H1 (cell line): Measurements from ENCODE around the gene IL26. TPM values are rescaled to one million over a fixed set of nuclear protein-coding genes. Genes with fewer than 3 reads are reported as not detected.
A peak's percentile ranks its signal among the peaks of the same experiment; 100 is the strongest.

Source experiments
- CTCF ChIA-PET: fragments of 300-600 bp; sonication (Branson Sonifier 250); formaldehyde crosslinking; loops from one replicate; lab custom pipeline; 2021; ENCODE audit not compliant: partially characterized antibody; lab: Charles Lee
- POLR2A ChIA-PET: fragments of 300-600 bp; sonication (Branson Sonifier 250); formaldehyde crosslinking; loops from one replicate; lab custom pipeline; 2021; ENCODE audit warnings: inconsistent platforms; ENCODE audit not compliant: partially characterized antibody; lab: Charles Lee
- DNase-seq, 2 experiments: peaks; one replicate each; pipeline versions ENCODE4 v3.0.0 to v3.0.0-alpha.2; 2010 to 2022; ENCODE audit warnings: low spot score in 2 of 2, low read depth in 1 of 2, mixed read lengths in 1 of 2
- FAIRE-seq: peaks from 2 replicates; lab custom pipeline; 2011; peaks lifted over from hg19 to GRCh38; lab: Jason Lieb, UNC
- H2AFZ ChIP-seq: 2 replicates; pipeline ENCODE4 v1.8.1; 2012; ENCODE audit warnings: low read length, inconsistent platforms
- H2AK5ac ChIP-seq: 2 replicates; pipeline ENCODE4 v1.6.1; 2013; ENCODE audit warnings: low read depth, low read length
- H2BK120ac ChIP-seq: replicated peaks from 2 replicates; pipeline ENCODE3; 2013; ENCODE audit warnings: low read depth, low read length, inconsistent platforms
- H2BK12ac ChIP-seq: 2 replicates; pipeline ENCODE4 v1.6.1; 2013; ENCODE audit warnings: low read depth, low read length
- H2BK15ac ChIP-seq: 2 replicates; pipeline ENCODE4 v1.6.1; 2013; ENCODE audit warnings: low read length
- H2BK20ac ChIP-seq: 2 replicates; pipeline ENCODE4 v1.6.1; 2013; ENCODE audit warnings: low read length
- H2BK5ac ChIP-seq: 2 replicates; pipeline ENCODE4 v1.6.1; 2013; ENCODE audit warnings: low read depth, low read length
- H3K14ac ChIP-seq: 2 replicates; pipeline ENCODE4 v1.6.1; 2013; ENCODE audit warnings: inconsistent platforms; ENCODE audit not compliant: insufficient read length
- H3K18ac ChIP-seq: 2 replicates; pipeline ENCODE4 v1.6.1; 2013; ENCODE audit warnings: low read length; ENCODE audit errors: extremely low read depth
- H3K23ac ChIP-seq: 2 replicates; pipeline ENCODE4 v1.6.1; 2013; ENCODE audit warnings: inconsistent platforms; ENCODE audit not compliant: insufficient read length
- H3K23me2 ChIP-seq: 2 replicates; pipeline ENCODE4 v1.6.1; 2013; ENCODE audit warnings: low read depth, low read length
- H3K27ac ChIP-seq: 2 replicates; pipeline ENCODE4 v1.6.1; 2011; ENCODE audit warnings: low read depth, low read length, inconsistent platforms
- H3K27me3 ChIP-seq, 4 experiments: replicated peaks in 1 of 4; 1 replicate in 1 of 4; 2 replicates in 3 of 4; pipeline versions ENCODE4 v1.6.1 to v1.8.1; 2011 to 2013; ENCODE audit warnings: low read length in 3 of 4, mild to moderate bottlenecking in 3 of 4, inconsistent platforms in 2 of 4, mixed read lengths in 2 of 4, moderate library complexity in 1 of 4; ENCODE audit not compliant: control insufficient read depth in 3 of 4, insufficient read depth in 3 of 4; ENCODE audit errors: extremely low read depth in 1 of 4
- H3K36me3 ChIP-seq, 4 experiments: 2 replicates each; pipeline versions ENCODE4 v1.6.1 to v1.8.1; 2011 to 2013; ENCODE audit warnings: mild to moderate bottlenecking in 4 of 4, low read length in 3 of 4, moderate library complexity in 2 of 4, control low read depth in 1 of 4, inconsistent platforms in 1 of 4; ENCODE audit not compliant: insufficient read depth in 4 of 4, control insufficient read depth in 2 of 4
- H3K4ac ChIP-seq: replicated peaks from 2 replicates; pipeline ENCODE3; 2013; ENCODE audit warnings: low read length, low read depth, mixed read lengths, inconsistent platforms; ENCODE audit not compliant: insufficient read length
- H3K4me1 ChIP-seq, 4 experiments: replicated peaks in 1 of 4; 1 replicate in 1 of 4; 2 replicates in 3 of 4; pipeline versions ENCODE4 v1.6.1 to v1.8.1; 2011 to 2013; ENCODE audit warnings: low read length in 3 of 4, inconsistent platforms in 2 of 4, mixed read lengths in 1 of 4; ENCODE audit not compliant: insufficient read depth in 4 of 4, control insufficient read depth in 3 of 4
- H3K4me2 ChIP-seq, 2 experiments: 2 replicates each; pipeline versions ENCODE4 v1.6.1 to v1.8.1; 2011 to 2013; ENCODE audit warnings: low read depth in 2 of 2, low read length in 2 of 2, control low read depth in 1 of 2, inconsistent platforms in 1 of 2, mild to moderate bottlenecking in 1 of 2; ENCODE audit not compliant: insufficient read depth in 1 of 2
- H3K4me3 ChIP-seq, 4 experiments: fragments of 200-600, 300-600 bp in 1 of 4; sonication (generic), shearing (Covaris generic), sonication (Bioruptor Twin) in 1 of 4; 2 replicates each; pipeline versions ENCODE4 v1.5.1 to v1.8.1; 2011 to 2016; ENCODE audit warnings: low read length in 4 of 4, low read depth in 3 of 4, control low read depth in 2 of 4, inconsistent platforms in 2 of 4, mild to moderate bottlenecking in 2 of 4, mixed read lengths in 1 of 4, moderate library complexity in 1 of 4; ENCODE audit not compliant: insufficient read depth in 2 of 4; ENCODE audit errors: extremely low read depth in 1 of 4
- H3K56ac ChIP-seq: replicated peaks from 2 replicates; pipeline ENCODE3; 2013; ENCODE audit warnings: low read depth, mild to moderate bottlenecking, mixed read lengths, low read length, inconsistent platforms; ENCODE audit not compliant: insufficient read length
- H3K79me1 ChIP-seq: 2 replicates; pipeline ENCODE4 v1.6.1; 2013; ENCODE audit warnings: low read depth, low read length, control low read depth
- H3K79me2 ChIP-seq, 2 experiments: 2 replicates each; pipeline versions ENCODE4 v1.6.1 to v1.8.1; 2012 to 2013; ENCODE audit warnings: low read length in 2 of 2, mild to moderate bottlenecking in 2 of 2, inconsistent platforms in 1 of 2; ENCODE audit not compliant: insufficient read depth in 2 of 2, control insufficient read depth in 1 of 2
- H3K9ac ChIP-seq, 4 experiments: replicated peaks in 1 of 4; 1 replicate in 1 of 4; 2 replicates in 3 of 4; pipeline versions ENCODE4 v1.6.1 to v1.8.1; 2011 to 2013; ENCODE audit warnings: low read depth in 3 of 4, low read length in 3 of 4, control low read depth in 2 of 4, mild to moderate bottlenecking in 2 of 4, moderate library complexity in 2 of 4, inconsistent platforms in 1 of 4; ENCODE audit errors: extremely low read depth in 1 of 4
- H3K9me3 ChIP-seq, 2 experiments: 2 replicates each; pipeline versions ENCODE4 v1.6.1 to v1.8.1; 2012 to 2013; ENCODE audit warnings: mild to moderate bottlenecking in 2 of 2, moderate library complexity in 2 of 2, control low read depth in 1 of 2, inconsistent platforms in 1 of 2, low read depth in 1 of 2, low read length in 1 of 2, mixed read lengths in 1 of 2; ENCODE audit not compliant: insufficient read depth in 2 of 2
- H4K20me1 ChIP-seq, 2 experiments: replicated peaks in 1 of 2; 2 replicates each; pipeline versions ENCODE3 to v1.8.1; 2011 to 2013; ENCODE audit warnings: inconsistent platforms in 2 of 2, low read length in 2 of 2, mild to moderate bottlenecking in 1 of 2; ENCODE audit not compliant: insufficient read depth in 2 of 2, control insufficient read depth in 1 of 2
- H4K5ac ChIP-seq: 2 replicates; pipeline ENCODE4 v1.6.1; 2013; ENCODE audit warnings: low read length, low read depth, mixed read lengths, inconsistent platforms; ENCODE audit not compliant: insufficient read length
- H4K8ac ChIP-seq: 2 replicates; pipeline ENCODE4 v1.8.0; 2013; ENCODE audit warnings: mild to moderate bottlenecking, moderate library complexity, low read length, inconsistent platforms; ENCODE audit not compliant: insufficient read depth; ENCODE audit errors: extremely low read depth
- H4K91ac ChIP-seq: replicated peaks from 2 replicates; pipeline ENCODE3; 2013; ENCODE audit warnings: low read length, mixed read lengths, inconsistent platforms; ENCODE audit not compliant: insufficient read length
- CHD2 ChIP-seq: IDR thresholded peaks from 2 replicates; pipeline ENCODE4 v1.6.1; 2012; ENCODE audit warnings: low read length, improper control_type of control experiment
- EZH2 ChIP-seq: fragments of 200-600 bp; sonication (generic); IDR thresholded peaks from 2 replicates; pipeline ENCODE4 v1.7.1; 2012; ENCODE audit warnings: low read depth, mild to moderate bottlenecking, moderate library complexity, low read length, inconsistent platforms; ENCODE audit not compliant: severe bottlenecking
- GABPA ChIP-seq: IDR thresholded peaks from 2 replicates; pipeline ENCODE4 v1.6.1; 2011; ENCODE audit warnings: mild to moderate bottlenecking, low read length, moderate library complexity, borderline replicate concordance; ENCODE audit not compliant: insufficient read depth
- KDM5A ChIP-seq: fragments of 200-600 bp; IDR thresholded peaks from 2 replicates; pipeline ENCODE4 v1.7.1; 2012; ENCODE audit warnings: mild to moderate bottlenecking, low read length, inconsistent platforms, mixed read lengths
- SAP30 ChIP-seq: fragments of 300-600 bp; sonication (generic); IDR thresholded peaks from 2 replicates; pipeline ENCODE4 v1.7.1; 2012; ENCODE audit warnings: low read length, moderate library complexity, mild to moderate bottlenecking, inconsistent platforms; ENCODE audit not compliant: insufficient read depth, insufficient replicate concordance
- WGBS, 2 experiments: shearing (Covaris generic) in 1 of 2; methylation state at CpG; one replicate each; pipeline versions ENCODE4 v1.1.6 to v1.1.7; 2013 to 2015; ENCODE audit warnings: low lambda C conversion rate in 2 of 2, mixed read lengths in 2 of 2, inconsistent platforms in 1 of 2, low coverage in 1 of 2, missing lambda C conversion rate in 1 of 2; ENCODE audit not compliant: insufficient replicate concordance in 2 of 2, insufficient coverage in 1 of 2, insufficient read length in 1 of 2; ENCODE audit errors: extremely low coverage in 1 of 2, missing lambda C conversion rate in 1 of 2; 5-methylcytosine and 5-hydroxymethylcytosine counted together
- long read RNA-seq, 2 experiments: library from RNA in 1 of 2; library from capped mRNA in 1 of 2; stranded (forward); transcript quantifications; one replicate each; pipeline ENCODE4 v2.0.0, GENCODE V29; 2021; ENCODE audit warnings: inconsistent platforms in 1 of 2
- polyA minus RNA-seq, 3 experiments: library from RNA; depleted of rRNA, polyadenylated mRNA; stranded (reverse); fragments of >200 nt; gene quantifications; 1 replicate in 2 of 3; 2 replicates in 1 of 3; pipeline ENCODE4 v1.2.3, GENCODE V29; 2011
- polyA plus RNA-seq, 7 experiments: library from polyadenylated mRNA; depleted of rRNA in 3 of 7; stranded (reverse) in 5 of 7; unstranded in 2 of 7; fragments of >200 nt in 5 of 7; fragments of 200-250 nt in 2 of 7; gene quantifications; 1 replicate in 5 of 7; 2 replicates in 1 of 7; 4 replicates in 1 of 7; pipeline versions ENCODE4 v1.2.1 to v1.2.3, GENCODE V29; 2011 to 2013; ENCODE audit warnings: missing spikeins in 2 of 7, mixed read lengths in 2 of 7
- total RNA-seq: library from RNA; stranded (reverse); fragmentation: NEBNext Ultra II Directional; extraction: Animal tissue kit (Norgen Biotek cat#: 25700); gene quantifications from 2 replicates; pipeline ENCODE4 v1.2.1, GENCODE V29; 2021
- TF ChIP-seq, protein P1 (sequence below): IDR thresholded peaks from 2 replicates; pipeline ENCODE4 v1.6.1; 2012; ENCODE audit warnings: low read length, inconsistent platforms

The IL26 gene, protein sequence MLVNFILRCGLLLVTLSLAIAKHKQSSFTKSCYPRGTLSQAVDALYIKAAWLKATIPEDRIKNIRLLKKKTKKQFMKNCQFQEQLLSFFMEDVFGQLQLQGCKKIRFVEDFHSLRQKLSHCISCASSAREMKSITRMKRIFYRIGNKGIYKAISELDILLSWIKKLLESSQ
- not detected in 2 replicates for total RNA-seq
- polyA plus RNA-seq (2011; rRNA removed), result not detected in 2 replicates
- polyA plus RNA-seq (2011; cell fraction: cytosol; rRNA removed), result not detected
- not detected for polyA plus RNA-seq (2011; cell fraction: nucleus; rRNA removed)
- not detected in 4 replicates for polyA plus RNA-seq (2012, experiment 1 of 2)
- polyA plus RNA-seq (2012, experiment 2 of 2), result not detected
- not detected for polyA plus RNA-seq (2013, experiment 1 of 2)
- polyA plus RNA-seq (2013, experiment 2 of 2), result not detected
- polyA minus RNA-seq (2011; rRNA and poly(A)+ RNA removed), result not detected in 2 replicates
- not detected for polyA minus RNA-seq (2011; cell fraction: cytosol; rRNA and poly(A)+ RNA removed)
- polyA minus RNA-seq (2011; cell fraction: nucleus; rRNA and poly(A)+ RNA removed), result not detected
- long read RNA-seq, experiment 1, result 0 reads
- long read RNA-seq, experiment 2, result 0 reads

DNA sequence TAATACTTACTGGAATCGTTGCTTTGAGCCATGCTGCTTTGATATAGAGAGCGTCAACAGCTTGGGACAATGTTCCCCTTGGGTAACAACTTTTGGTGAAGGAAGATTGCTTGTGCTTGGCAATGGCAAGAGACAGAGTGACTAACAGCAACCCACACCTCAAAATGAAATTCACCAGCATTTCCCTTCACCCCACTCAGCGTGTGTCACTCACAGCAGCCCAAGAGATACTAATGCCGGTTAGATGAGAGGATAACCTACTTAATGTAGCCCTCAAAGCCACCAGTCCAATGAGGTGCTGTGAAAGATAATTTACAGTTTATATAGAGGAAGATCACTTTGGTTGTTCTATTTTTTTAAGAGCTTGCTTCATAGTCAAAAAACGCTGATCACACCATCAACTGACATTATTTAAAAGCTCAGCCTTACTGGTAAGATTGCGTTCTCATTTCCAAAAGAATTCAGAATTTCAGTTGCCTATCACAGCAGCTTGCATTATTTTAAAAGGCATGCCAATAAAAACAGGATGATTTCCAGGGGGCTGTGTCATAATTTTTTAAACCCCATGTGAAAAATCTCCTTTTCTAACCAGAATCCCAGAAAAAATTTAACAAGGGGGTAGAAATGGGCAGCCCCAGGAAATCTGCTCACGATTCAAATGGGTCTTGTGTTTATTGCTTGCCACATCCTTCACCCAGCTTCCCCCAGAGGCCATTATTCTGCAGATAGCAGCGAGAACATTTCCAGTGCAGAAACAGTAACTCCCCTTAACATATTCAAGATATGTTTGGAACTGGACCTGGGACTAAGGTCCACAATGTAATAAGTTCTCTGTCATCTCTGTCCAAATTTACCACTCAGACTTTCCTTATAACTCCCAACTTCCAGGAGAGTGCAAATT lies at the start of gene IL26:
Gene IL26, minus strand, starts transcription at position 235 of the 901 bp plus-strand sequence. Its CDS starts 54 bp downstream, at position 181.
- no peak within 1 kb of the TSS for H3K56ac ChIP-seq
- H3K4me1 ChIP-seq, result no peaks in the 10 kb centered on the region
- 91% methylated on average over 8 of the region's 8 CpGs; no CpG with 5 or more reads in 1 of the 2 experiments for WGBS, 2 experiments
- no peak within 1 kb of the TSS for H3K4me3 ChIP-seq
- no peak within 1 kb of the TSS for H2BK20ac ChIP-seq
- H3K27me3 ChIP-seq, result no peaks in the 10 kb centered on the region
- no peak within 1 kb of the TSS for H3K9ac ChIP-seq
- no peak within 1 kb of the TSS for H3K27ac ChIP-seq
- CTCF ChIA-PET, result interaction anchor here (1.0 to 5.1 kb wide), 5 partner anchors 11 to 106 kb away, joined by 3 to 47 read pairs (median 3); partner anchors contain the start of gene MDM1
- H4K5ac ChIP-seq, result no peak within 1 kb of the TSS
- H3K18ac ChIP-seq, result no peak within 1 kb of the TSS
- no peak within 1 kb of the TSS for H2AK5ac ChIP-seq
- no peak within 1 kb of the TSS for H2BK5ac ChIP-seq
- FAIRE-seq (no peak), DNase-seq (no peak)
- POLR2A ChIA-PET, result interaction anchor here (0.6 kb wide), 1 partner anchor 163 kb away, joined by 3 read pairs; no protein-coding TSS in a partner anchor
- H4K8ac ChIP-seq, result no peak within 1 kb of the TSS
- no peaks in the 10 kb centered on the region for H3K36me3 ChIP-seq
- no peaks in the 10 kb centered on the region for H3K79me2 ChIP-seq
- H3K4ac ChIP-seq, result no peak within 1 kb of the TSS
- H3K23me2 ChIP-seq, result no peaks in the 10 kb centered on the region; the same call in 1 of the 2 replicates
- no peak within 1 kb of the TSS for H2BK120ac ChIP-seq
- no peak within 1 kb of the TSS for H3K23ac ChIP-seq
- no peaks in the 10 kb centered on the region for H4K20me1 ChIP-seq
- H2AFZ ChIP-seq, result 0 out of 2 replicates have a peak within 1 kb of the TSS, but pooled peaks have one; percentile 50
- no peak within 1 kb of the TSS; the same call in 1 of the 2 replicates for H2BK12ac ChIP-seq
- H4K91ac ChIP-seq, result no peak within 1 kb of the TSS
- H3K9me3 ChIP-seq, result no peaks in the 10 kb centered on the region
- no peak within 1 kb of the TSS for H3K14ac ChIP-seq
- H3K4me2 ChIP-seq, result no peak within 1 kb of the TSS
- no peaks in the 10 kb centered on the region; the same call in 1 of the 2 replicates for H3K79me1 ChIP-seq
- no peak within 1 kb of the TSS for H2BK15ac ChIP-seq
- TF ChIP-seq SAP30, result no peak
- TF ChIP-seq KDM5A, result no peak
- TF ChIP-seq, protein P1, sequence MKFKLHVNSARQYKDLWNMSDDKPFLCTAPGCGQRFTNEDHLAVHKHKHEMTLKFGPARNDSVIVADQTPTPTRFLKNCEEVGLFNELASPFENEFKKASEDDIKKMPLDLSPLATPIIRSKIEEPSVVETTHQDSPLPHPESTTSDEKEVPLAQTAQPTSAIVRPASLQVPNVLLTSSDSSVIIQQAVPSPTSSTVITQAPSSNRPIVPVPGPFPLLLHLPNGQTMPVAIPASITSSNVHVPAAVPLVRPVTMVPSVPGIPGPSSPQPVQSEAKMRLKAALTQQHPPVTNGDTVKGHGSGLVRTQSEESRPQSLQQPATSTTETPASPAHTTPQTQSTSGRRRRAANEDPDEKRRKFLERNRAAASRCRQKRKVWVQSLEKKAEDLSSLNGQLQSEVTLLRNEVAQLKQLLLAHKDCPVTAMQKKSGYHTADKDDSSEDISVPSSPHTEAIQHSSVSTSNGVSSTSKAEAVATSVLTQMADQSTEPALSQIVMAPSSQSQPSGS, result no peak
- TF ChIP-seq GABPA, result no peak
- TF ChIP-seq EZH2, result no peak
- no peak for TF ChIP-seq CHD2
